Measurements from ENCODE around the gene POC1B.

DNA sequence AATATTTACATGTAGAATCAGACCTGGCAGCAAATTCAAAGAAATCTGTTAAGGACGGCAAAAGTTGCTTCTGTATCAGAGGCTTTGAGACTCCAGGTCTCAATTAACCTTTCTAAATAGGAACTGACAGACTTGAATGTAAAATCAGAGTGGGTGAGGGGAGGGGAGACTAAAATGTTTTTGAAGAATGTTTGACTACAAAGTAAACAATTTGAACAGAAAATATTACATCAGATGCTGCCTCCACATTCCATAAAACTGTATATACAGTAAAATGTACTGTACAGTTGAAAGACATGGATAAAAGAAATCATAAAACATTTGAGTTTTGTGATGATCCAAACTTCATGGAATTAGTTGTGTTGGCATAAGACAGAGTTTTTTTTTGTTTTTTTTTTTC is 49.5 kb upstream of the POC1B start:
- TF ChIP-seq CTCF (conservative IDR thresholded peaks at IDR 0.05; ENCODE audit: low read depth, low read length): no peak
- no peak for TF ChIP-seq EZH2 (IDR thresholded peaks at IDR 0.05; ENCODE audit: borderline replicate concordance, low read depth, low read length, poor library complexity, severe bottlenecking)

All from A673 (cell line).